ENCODE measurements around the gene BCAM.

The BCAM gene

DNA sequence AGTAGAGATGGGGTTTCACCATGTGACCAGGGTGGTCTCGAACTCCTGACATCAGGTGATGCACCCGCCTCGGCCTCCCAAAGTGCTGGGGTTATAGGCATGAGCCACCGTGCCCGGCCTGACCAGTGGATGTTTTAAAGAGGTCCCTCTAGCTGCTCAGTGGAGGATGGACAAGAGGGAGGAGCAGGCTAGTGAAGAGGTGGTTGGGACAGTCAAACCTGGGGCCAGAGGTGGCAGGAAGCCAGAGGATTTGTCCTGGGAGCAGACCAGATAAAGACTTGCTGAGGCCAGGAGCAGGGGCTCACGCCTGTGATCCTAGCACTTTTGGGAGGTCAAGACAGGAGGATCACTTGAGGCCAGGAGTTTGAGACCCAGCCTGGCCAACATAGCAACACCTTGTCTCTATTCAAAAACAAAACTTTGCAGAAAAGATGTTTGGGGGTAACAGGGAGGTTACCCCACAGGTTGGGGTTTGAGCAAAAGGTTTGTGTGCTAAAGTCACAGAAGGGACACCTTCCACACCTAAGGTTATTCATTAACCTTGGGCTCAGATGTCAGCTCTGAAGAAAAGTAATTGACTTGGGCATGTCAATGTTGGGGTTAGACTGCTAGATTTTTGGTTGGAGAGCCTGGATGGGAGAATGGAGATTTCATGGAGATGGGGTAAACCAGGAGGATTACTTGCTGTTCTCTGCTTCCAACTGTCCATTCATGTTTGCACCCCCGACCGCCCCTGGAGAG lies 9.0 kb downstream of the BCAM start:
- Histone ChIP-seq H3K4me3 (replicated peaks; ENCODE audit: low read depth, low read length) (no peak overlapping the region), H3K27me3 (replicated peaks; ENCODE audit: control insufficient read depth, insufficient read depth, low read length) (no peaks in the 10 kb centered on the region; the same call in none of the 2 replicates), H3K36me3 (ENCODE audit: control insufficient read depth, insufficient read depth, low read length) (no peaks in the 10 kb centered on the region)
- DNase-seq (ENCODE audit: extremely low read depth, insufficient read length), result no peak
- TF ChIP-seq, protein P1, sequence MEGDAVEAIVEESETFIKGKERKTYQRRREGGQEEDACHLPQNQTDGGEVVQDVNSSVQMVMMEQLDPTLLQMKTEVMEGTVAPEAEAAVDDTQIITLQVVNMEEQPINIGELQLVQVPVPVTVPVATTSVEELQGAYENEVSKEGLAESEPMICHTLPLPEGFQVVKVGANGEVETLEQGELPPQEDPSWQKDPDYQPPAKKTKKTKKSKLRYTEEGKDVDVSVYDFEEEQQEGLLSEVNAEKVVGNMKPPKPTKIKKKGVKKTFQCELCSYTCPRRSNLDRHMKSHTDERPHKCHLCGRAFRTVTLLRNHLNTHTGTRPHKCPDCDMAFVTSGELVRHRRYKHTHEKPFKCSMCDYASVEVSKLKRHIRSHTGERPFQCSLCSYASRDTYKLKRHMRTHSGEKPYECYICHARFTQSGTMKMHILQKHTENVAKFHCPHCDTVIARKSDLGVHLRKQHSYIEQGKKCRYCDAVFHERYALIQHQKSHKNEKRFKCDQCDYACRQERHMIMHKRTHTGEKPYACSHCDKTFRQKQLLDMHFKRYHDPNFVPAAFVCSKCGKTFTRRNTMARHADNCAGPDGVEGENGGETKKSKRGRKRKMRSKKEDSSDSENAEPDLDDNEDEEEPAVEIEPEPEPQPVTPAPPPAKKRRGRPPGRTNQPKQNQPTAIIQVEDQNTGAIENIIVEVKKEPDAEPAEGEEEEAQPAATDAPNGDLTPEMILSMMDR (IDR thresholded peaks at IDR 0.05; ENCODE audit: insufficient read depth, low read length, poor library complexity, severe bottlenecking), result no peak

GRCh38 chr19:44818466-44819031 lies 9.6 kb downstream of the BCAM start:
- H3K4me3 ChIP-seq (replicated peaks; ENCODE audit: low read depth, low read length), result no peak overlapping the region
- H3K27me3 ChIP-seq (replicated peaks; ENCODE audit: control insufficient read depth, insufficient read depth, low read length), result no peaks in the 10 kb centered on the region; the same call in none of the 2 replicates
- DNase-seq (ENCODE audit: extremely low read depth, insufficient read length), result no peak
- H3K36me3 ChIP-seq (ENCODE audit: control insufficient read depth, insufficient read depth, low read length), result no peaks in the 10 kb centered on the region
- TF ChIP-seq, protein P1 (IDR thresholded peaks at IDR 0.05; ENCODE audit: insufficient read depth, low read length, poor library complexity, severe bottlenecking), result no peak

GRCh38 chr19:44819246-44819832 lies 10.4 kb downstream of the BCAM start:
- Histone ChIP-seq H3K36me3 (ENCODE audit: control insufficient read depth, insufficient read depth, low read length) (no peaks in the 10 kb centered on the region), H3K27me3 (replicated peaks; ENCODE audit: control insufficient read depth, insufficient read depth, low read length) (no peaks in the 10 kb centered on the region; the same call in none of the 2 replicates), H3K4me3 (replicated peaks; ENCODE audit: low read depth, low read length) (no peak overlapping the region)
- DNase-seq (ENCODE audit: extremely low read depth, insufficient read length), result no peak
- TF ChIP-seq, protein P1 (IDR thresholded peaks at IDR 0.05; ENCODE audit: insufficient read depth, low read length, poor library complexity, severe bottlenecking), result no peak

GRCh38 chr19:44820648-44821609 lies 12.0 kb downstream of the BCAM start:
- Histone ChIP-seq H3K27me3 (replicated peaks; ENCODE audit: control insufficient read depth, insufficient read depth, low read length) (no peaks in the 10 kb centered on the region; the same call in none of the 2 replicates), H3K36me3 (ENCODE audit: control insufficient read depth, insufficient read depth, low read length) (no peaks in the 10 kb centered on the region), H3K4me3 (replicated peaks; ENCODE audit: low read depth, low read length) (no peak overlapping the region)
- TF ChIP-seq, protein P1 (IDR thresholded peaks at IDR 0.05; ENCODE audit: insufficient read depth, low read length, poor library complexity, severe bottlenecking), result no peak
- no peak for DNase-seq (ENCODE audit: extremely low read depth, insufficient read length)

DNA sequence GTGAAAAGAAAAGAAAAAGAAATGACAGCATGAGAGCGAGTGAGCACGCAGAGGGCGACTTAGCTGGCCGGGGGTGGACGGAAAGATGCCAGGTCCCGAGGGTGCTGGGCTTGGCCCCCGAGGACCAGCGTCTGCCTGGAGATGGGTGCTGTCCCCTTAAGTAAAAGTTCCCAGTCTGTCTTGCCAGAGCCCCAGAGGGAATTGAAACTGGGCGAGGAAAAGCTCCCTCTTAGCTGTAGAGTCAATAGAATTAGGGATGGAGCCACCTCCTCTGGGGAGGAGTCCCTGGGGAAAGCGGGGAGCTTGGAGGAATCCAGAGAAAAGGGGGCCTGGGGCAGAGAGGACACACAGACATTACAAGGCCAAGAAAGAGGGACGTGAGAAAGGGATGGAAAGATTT lies 13.3 kb downstream of the BCAM start:
- H3K27me3 ChIP-seq (replicated peaks; ENCODE audit: control insufficient read depth, insufficient read depth, low read length), result no peaks in the 10 kb centered on the region; the same call in none of the 2 replicates
- H3K36me3 ChIP-seq (ENCODE audit: control insufficient read depth, insufficient read depth, low read length), result no peaks in the 10 kb centered on the region
- no peak for DNase-seq (ENCODE audit: extremely low read depth, insufficient read length)
- H3K4me3 ChIP-seq (replicated peaks; ENCODE audit: low read depth, low read length), result no peak overlapping the region
- TF ChIP-seq, protein P1 (IDR thresholded peaks at IDR 0.05; ENCODE audit: insufficient read depth, low read length, poor library complexity, severe bottlenecking), result no peak

Measured in GM06990 (cell line).